Mesendoderm (in vitro differentiated cells): ENCODE results near the gene WDTC1.
A peak's percentile ranks its signal among the peaks of the same experiment; 100 is the strongest.

Experiments
- DNase-seq: peaks from one replicate; pipeline ENCODE4 v3.0.0; 2013
- H2AK5ac ChIP-seq: 2 replicates; pipeline ENCODE4 v1.6.1; 2013; ENCODE audit warnings: low read length, inconsistent platforms
- H2BK120ac ChIP-seq: 2 replicates; pipeline ENCODE4 v1.6.1; 2013; ENCODE audit warnings: low read depth, mild to moderate bottlenecking, low read length, moderate library complexity, mixed read lengths
- H2BK15ac ChIP-seq: replicated peaks from 2 replicates; pipeline ENCODE4 v1.6.1; 2013; ENCODE audit warnings: low read depth, mild to moderate bottlenecking, moderate library complexity
- H2BK5ac ChIP-seq: 2 replicates; pipeline ENCODE4 v1.6.1; 2013; ENCODE audit warnings: low read length, inconsistent platforms
- H3K18ac ChIP-seq: 2 replicates; pipeline ENCODE4 v1.6.1; 2013; ENCODE audit warnings: mild to moderate bottlenecking, low read length, mixed read lengths
- H3K23ac ChIP-seq: one replicate; pipeline ENCODE4 v1.6.1; 2013; ENCODE audit warnings: low read length
- H3K27ac ChIP-seq: 2 replicates; pipeline ENCODE4 v1.5.1; 2013; ENCODE audit warnings: low read depth, mild to moderate bottlenecking, inconsistent platforms, low read length, moderate library complexity
- H3K27me3 ChIP-seq: 2 replicates; pipeline ENCODE4 v1.6.1; 2013; ENCODE audit warnings: low read length, control low read depth, mild to moderate bottlenecking, inconsistent platforms; ENCODE audit not compliant: insufficient read depth, poor library complexity
- H3K36me3 ChIP-seq: 2 replicates; pipeline ENCODE4 v1.6.1; 2013; ENCODE audit warnings: low read length, inconsistent platforms; ENCODE audit not compliant: control insufficient read depth, insufficient read depth
- H3K4ac ChIP-seq: one replicate; pipeline ENCODE4 v1.6.1; 2013; ENCODE audit warnings: low read depth, mild to moderate bottlenecking, low read length, moderate library complexity
- H3K4me1 ChIP-seq: 2 replicates; pipeline ENCODE4 v1.6.1; 2013; ENCODE audit warnings: low read depth, low read length, inconsistent platforms; ENCODE audit not compliant: control insufficient read depth
- H3K4me2 ChIP-seq: 2 replicates; pipeline ENCODE4 v1.6.1; 2013; ENCODE audit warnings: low read length
- H3K4me3 ChIP-seq: 2 replicates; pipeline ENCODE4 v1.5.1; 2013; ENCODE audit warnings: mild to moderate bottlenecking, low read length
- H3K56ac ChIP-seq: one replicate; pipeline ENCODE4 v1.6.1; 2013; ENCODE audit warnings: low read length
- H3K79me1 ChIP-seq: 2 replicates; pipeline ENCODE4 v1.6.1; 2013; ENCODE audit warnings: low read length, inconsistent platforms
- H3K79me2 ChIP-seq: 2 replicates; pipeline ENCODE4 v1.6.1; 2013; ENCODE audit warnings: mild to moderate bottlenecking, low read length; ENCODE audit not compliant: control insufficient read depth, insufficient read depth
- H3K9ac ChIP-seq: 2 replicates; pipeline ENCODE4 v1.6.1; 2013; ENCODE audit warnings: low read length, inconsistent platforms
- H4K5ac ChIP-seq: one replicate; pipeline ENCODE4 v1.6.1; 2013; ENCODE audit warnings: low read length
- H4K8ac ChIP-seq: one replicate; pipeline ENCODE4 v1.6.1; 2013; ENCODE audit warnings: low read depth, mild to moderate bottlenecking, control low read depth, low read length, moderate library complexity
- WGBS: extraction: QIAGEN DNeasy Blood & Tissue Kit; methylation state at CpG from one replicate; pipeline ENCODE4 v1.1.7; 2013; ENCODE audit warnings: low lambda C conversion rate, missing lambda C conversion rate; ENCODE audit not compliant: insufficient coverage; ENCODE audit errors: extremely low coverage; 5-methylcytosine and 5-hydroxymethylcytosine counted together

WDTC1 gene

DNA sequence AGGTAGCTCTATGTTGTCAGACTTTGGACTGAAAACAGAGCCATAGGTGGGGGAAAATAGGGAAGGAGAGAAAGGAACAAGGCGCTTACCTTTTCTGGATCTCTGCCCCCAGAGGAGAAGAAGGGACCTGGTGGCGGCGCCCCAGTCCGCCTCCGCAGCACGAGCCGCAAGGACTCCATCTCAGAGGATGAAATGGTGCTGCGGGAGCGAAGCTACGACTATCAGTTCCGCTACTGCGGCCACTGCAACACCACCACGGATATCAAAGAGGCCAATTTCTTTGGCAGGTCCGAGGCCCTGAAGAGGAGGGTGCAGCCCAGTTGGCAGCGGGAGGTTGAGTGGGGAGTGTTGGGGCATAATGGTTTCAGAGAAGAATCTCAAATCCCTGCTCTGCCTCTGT lies 69.1 kb downstream of the WDTC1 start:
- H3K23ac ChIP-seq: no peak overlapping the region
- H3K4ac ChIP-seq: no peak overlapping the region
- H3K27me3 ChIP-seq: no peaks in the 10 kb centered on the region
- no peak overlapping the region for H3K18ac ChIP-seq
- H2BK120ac ChIP-seq: no peak overlapping the region
- DNase-seq: no peak
- no peaks in the 10 kb centered on the region for H3K79me1 ChIP-seq
- H2AK5ac ChIP-seq: no peak overlapping the region
- no peak overlapping the region for H2BK15ac ChIP-seq
- no peaks in the 10 kb centered on the region for H3K79me2 ChIP-seq
- H3K27ac ChIP-seq: no peak overlapping the region
- H3K56ac ChIP-seq: no peak overlapping the region
- no CpG with 5 or more reads among the region's 15 CpGs for WGBS
- H2BK5ac ChIP-seq: no peak overlapping the region
- H3K9ac ChIP-seq: no peak overlapping the region
- H3K4me3 ChIP-seq: no peak overlapping the region
- peaks cover 15% of the 10 kb centered on the region for H3K4me1 ChIP-seq
- H3K4me2 ChIP-seq: no peak overlapping the region
- no peak overlapping the region for H4K5ac ChIP-seq
- H4K8ac ChIP-seq: no peak overlapping the region
- no peaks in the 10 kb centered on the region for H3K36me3 ChIP-seq

- Histone ChIP-seq H3K36me3 (no peaks in the 10 kb centered on the region), H3K18ac (no peak overlapping the region), H3K79me2 (no peaks in the 10 kb centered on the region), H3K4me3 (no peak overlapping the region), H2BK15ac (no peak overlapping the region), H3K9ac (no peak overlapping the region), H3K4me1 (peaks cover 2% of the 10 kb centered on the region), H3K56ac (no peak overlapping the region), H3K27me3 (no peaks in the 10 kb centered on the region), H2AK5ac (no peak overlapping the region), H3K4ac (no peak overlapping the region), H2BK5ac (no peak overlapping the region), H4K8ac (no peak overlapping the region), H3K4me2 (no peak overlapping the region), H2BK120ac (no peak overlapping the region), H4K5ac (no peak overlapping the region), H3K79me1 (no peaks in the 10 kb centered on the region), H3K23ac (no peak overlapping the region), H3K27ac (no peak overlapping the region)
- no CpG with 5 or more reads among the region's 11 CpGs for WGBS
- no peak for DNase-seq
Observed at GRCh38 chr1:27306071-27306470, 71.6 kb downstream of the WDTC1 start.

GRCh38 chr1:27306892-27307761 lies 72.7 kb downstream of the WDTC1 start:
- H4K5ac ChIP-seq: no peak overlapping the region
- no CpG with 5 or more reads among the region's 11 CpGs for WGBS

GRCh38 chr1:27307874-27308598 lies 73.6 kb downstream of the WDTC1 start:
- Histone ChIP-seq H3K56ac (no peak overlapping the region), H3K79me1 (no peaks in the 10 kb centered on the region), H2AK5ac (no peak overlapping the region), H3K9ac (no peak overlapping the region), H3K4me1 (peaks cover 2% of the 10 kb centered on the region), H3K18ac (peak overlapping the region; percentile 46), H2BK15ac (no peak overlapping the region), H3K36me3 (no peaks in the 10 kb centered on the region), H4K5ac (no peak overlapping the region), H3K27me3 (no peaks in the 10 kb centered on the region), H3K23ac (no peak overlapping the region), H2BK120ac (no peak overlapping the region), H3K4ac (peak overlapping the region; percentile 27), H3K79me2 (no peaks in the 10 kb centered on the region), H3K27ac (peak overlapping the region; percentile 63), H2BK5ac (no peak overlapping the region), H3K4me3 (no peak overlapping the region), H4K8ac (no peak overlapping the region), H3K4me2 (no peak overlapping the region)
- WGBS: no CpG with 5 or more reads among the region's 6 CpGs
- DNase-seq: peak; percentile 44

More at GRCh38 chr1:27306892-27307761, 72.7 kb downstream of the WDTC1 start:
- Histone ChIP-seq H3K4me1 (peaks cover 2% of the 10 kb centered on the region), H3K56ac (peak overlapping the region; percentile 73), H3K36me3 (no peaks in the 10 kb centered on the region), H3K4ac (no peak overlapping the region), H3K18ac (no peak overlapping the region), H3K79me2 (no peaks in the 10 kb centered on the region), H3K27ac (peak overlapping the region; percentile 63), H3K4me2 (no peak overlapping the region), H3K9ac (peak overlapping the region; percentile 41), H2BK5ac (no peak overlapping the region), H4K8ac (no peak overlapping the region), H2AK5ac (no peak overlapping the region), H2BK120ac (no peak overlapping the region), H3K23ac (no peak overlapping the region), H3K79me1 (no peaks in the 10 kb centered on the region), H3K4me3 (no peak overlapping the region), H3K27me3 (no peaks in the 10 kb centered on the region), H2BK15ac (no peak overlapping the region)
- peak; percentile 74 for DNase-seq

DNA sequence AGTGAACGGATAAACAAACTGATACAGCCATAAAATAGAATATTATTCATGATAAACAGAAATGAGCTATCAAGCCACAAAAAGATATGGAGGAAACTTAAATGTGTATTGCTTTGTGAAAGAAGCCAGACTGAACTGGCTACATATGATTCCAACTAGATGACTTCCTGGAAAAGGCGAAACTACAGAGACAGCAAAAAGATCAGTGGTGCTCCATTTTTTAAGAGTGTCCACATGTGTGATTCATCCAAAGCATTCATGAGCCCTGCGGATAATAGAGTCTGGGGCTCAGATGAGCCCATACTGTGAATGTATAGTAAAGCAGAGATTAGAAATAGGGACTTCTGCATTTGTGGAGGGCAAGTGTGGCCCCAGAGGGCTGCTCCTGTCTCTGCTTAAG lies 79.7 kb downstream of the WDTC1 start:
- Histone ChIP-seq H2AK5ac (no peak overlapping the region), H3K4me2 (no peak overlapping the region), H3K36me3 (no peaks in the 10 kb centered on the region), H3K18ac (no peak overlapping the region), H3K27ac (no peak overlapping the region), H3K79me2 (no peaks in the 10 kb centered on the region), H3K79me1 (no peaks in the 10 kb centered on the region), H2BK120ac (no peak overlapping the region), H3K23ac (no peak overlapping the region), H2BK5ac (no peak overlapping the region), H3K9ac (no peak overlapping the region), H3K27me3 (no peaks in the 10 kb centered on the region), H3K4me1 (peaks cover 3% of the 10 kb centered on the region), H2BK15ac (no peak overlapping the region), H4K5ac (no peak overlapping the region), H3K4me3 (no peak overlapping the region), H3K4ac (no peak overlapping the region), H4K8ac (no peak overlapping the region), H3K56ac (no peak overlapping the region)
- DNase-seq: no peak
- no CpG with 5 or more reads among the region's 3 CpGs for WGBS
